Activated CD8-positive, alpha-beta T cell treated with anti-CD3 and anti-CD28 coated beads, Interleukin-2, amount 10 ng/mL, durations not matched to agents 7 days and 5 days (primary cell): Measurements from ENCODE around the gene DDX49. TPM values are rescaled to one million over a fixed set of nuclear protein-coding genes. Genes with fewer than 3 reads are reported as not detected.
A peak's percentile ranks its signal among the peaks of the same experiment; 100 is the strongest.

Source experiments
- ATAC-seq: fragments of 150-1000 bp; cut with Tn5 transposase; one replicate; pipeline ENCODE4 v1.10.0; 2021; ENCODE audit warnings: moderate library complexity
- CTCF ChIA-PET: fragments of 350-600 bp; sonication (Branson Sonifier 250); formaldehyde crosslinking; loops from one replicate; lab custom pipeline; 2021; ENCODE audit warnings: antibody characterized with exemption; lab: Charles Lee
- POLR2A ChIA-PET: fragments of 350-600 bp; sonication (Branson Sonifier 250); formaldehyde crosslinking; loops from one replicate; lab custom pipeline; 2021; ENCODE audit warnings: antibody characterized with exemption; lab: Charles Lee
- DNase-seq: peaks from one replicate; pipeline ENCODE4 v3.0.0-alpha.2; 2020
- H3K27ac Mint-ChIP-seq: one replicate; pipeline ENCODE4 v1.8.0; 2021; ENCODE audit warnings: mild to moderate bottlenecking, mixed read lengths
- H3K27me3 Mint-ChIP-seq: one replicate; pipeline ENCODE4 v1.8.0; 2021; ENCODE audit warnings: low read depth, mixed read lengths
- H3K36me3 Mint-ChIP-seq: one replicate; pipeline ENCODE4 v1.8.0; 2021; ENCODE audit warnings: low read depth, mixed read lengths
- H3K4me1 Mint-ChIP-seq: one replicate; pipeline ENCODE4 v1.8.0; 2021; ENCODE audit warnings: low read depth, mixed read lengths
- H3K4me3 Mint-ChIP-seq: one replicate; pipeline ENCODE4 v1.8.0; 2021; ENCODE audit warnings: mild to moderate bottlenecking, mixed read lengths
- H3K9me3 Mint-ChIP-seq: one replicate; pipeline ENCODE4 v1.8.0; 2022; ENCODE audit warnings: mixed read lengths; ENCODE audit not compliant: insufficient read depth
- total RNA-seq, 2 experiments: library from RNA; stranded (reverse); gene quantifications; one replicate each; pipeline ENCODE4 v1.2.3, GENCODE V29; 2021

The DDX49 gene
- total RNA-seq, 2 experiments from 2014 or later, result 56.1 to 57.3 TPM

DNA sequence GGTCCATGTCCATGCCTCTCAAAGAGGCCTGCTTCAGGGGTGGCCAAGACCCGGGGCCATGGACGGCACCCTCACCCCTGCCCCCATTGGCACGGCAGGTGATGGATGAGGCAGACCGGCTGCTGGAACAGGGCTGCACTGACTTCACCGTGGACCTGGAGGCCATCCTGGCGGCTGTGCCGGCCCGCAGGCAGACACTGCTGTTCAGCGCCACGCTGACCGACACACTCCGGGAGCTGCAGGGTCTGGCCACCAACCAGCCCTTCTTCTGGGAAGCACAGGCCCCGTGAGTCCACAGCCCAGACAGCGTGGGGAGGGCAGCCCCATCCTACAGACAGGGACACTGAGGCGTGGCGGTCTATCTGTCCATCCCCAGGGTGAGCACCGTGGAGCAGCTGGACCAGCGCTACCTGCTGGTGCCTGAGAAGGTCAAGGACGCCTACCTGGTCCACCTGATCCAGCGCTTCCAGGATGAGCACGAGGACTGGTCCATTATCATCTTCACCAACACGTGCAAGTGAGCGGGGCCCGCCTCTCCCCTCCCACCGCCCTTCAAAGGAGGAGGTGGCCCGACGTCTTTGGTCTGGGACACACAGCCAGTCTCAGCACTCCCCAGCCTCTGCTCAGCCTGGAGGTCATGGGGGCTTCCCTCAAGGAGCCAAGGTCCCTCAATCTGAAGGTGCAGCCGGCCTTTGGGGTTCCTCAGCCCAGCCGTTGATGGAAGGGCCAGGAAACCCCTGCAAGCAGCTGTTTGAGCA is 2.9 kb downstream of the DDX49 start:
- peaks cover 22% of the 10 kb centered on the region for H3K4me1 Mint-ChIP-seq
- no peaks in the 10 kb centered on the region for H3K9me3 Mint-ChIP-seq
- POLR2A ChIA-PET, result interaction anchor here (0.6 to 1.0 kb wide), 2 partner anchors 9 to 908 kb away, joined by 3 read pairs; no protein-coding TSS in a partner anchor
- no peaks in the 10 kb centered on the region for H3K27me3 Mint-ChIP-seq
- DNase-seq, result no peak
- CTCF ChIA-PET, result no interaction called here
- no peak overlapping the region for H3K27ac Mint-ChIP-seq
- ATAC-seq, result no peak
- no peak overlapping the region for H3K4me3 Mint-ChIP-seq
- peaks cover 30% of the 10 kb centered on the region for H3K36me3 Mint-ChIP-seq

DNA sequence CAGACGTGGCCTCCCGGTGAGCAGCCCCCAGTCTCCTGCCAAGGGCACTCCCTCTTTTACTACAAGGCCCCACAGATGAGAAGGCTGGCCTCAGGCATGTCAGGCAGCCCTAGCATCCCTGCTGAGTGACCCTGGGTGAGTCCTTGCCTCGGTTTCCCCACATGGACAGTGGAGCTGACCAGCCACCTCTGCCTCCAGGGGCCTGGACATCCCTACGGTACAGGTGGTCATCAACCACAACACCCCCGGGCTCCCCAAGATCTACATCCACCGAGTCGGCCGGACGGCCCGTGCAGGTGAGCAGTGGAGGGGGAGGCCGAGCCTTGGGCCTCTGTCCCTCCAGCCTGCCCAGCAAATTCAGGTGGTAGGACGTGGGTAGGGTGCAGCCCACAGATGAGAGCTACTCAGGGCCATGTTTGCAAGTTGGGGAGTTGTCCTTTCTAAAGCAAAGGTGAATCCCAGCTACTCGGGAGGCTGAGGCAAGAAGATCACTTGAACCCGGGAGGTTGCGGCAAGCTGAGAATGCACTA is 5.2 kb downstream of the DDX49 start:
- peaks cover 14% of the 10 kb centered on the region for H3K4me1 Mint-ChIP-seq
- ATAC-seq (no peak), DNase-seq (no peak)
- POLR2A ChIA-PET, result no interaction called here
- CTCF ChIA-PET, result no interaction called here
- no peak overlapping the region for H3K27ac Mint-ChIP-seq
- no peaks in the 10 kb centered on the region for H3K27me3 Mint-ChIP-seq
- no peak overlapping the region for H3K4me3 Mint-ChIP-seq
- H3K9me3 Mint-ChIP-seq, result no peaks in the 10 kb centered on the region
- peaks cover 34% of the 10 kb centered on the region for H3K36me3 Mint-ChIP-seq

DNA sequence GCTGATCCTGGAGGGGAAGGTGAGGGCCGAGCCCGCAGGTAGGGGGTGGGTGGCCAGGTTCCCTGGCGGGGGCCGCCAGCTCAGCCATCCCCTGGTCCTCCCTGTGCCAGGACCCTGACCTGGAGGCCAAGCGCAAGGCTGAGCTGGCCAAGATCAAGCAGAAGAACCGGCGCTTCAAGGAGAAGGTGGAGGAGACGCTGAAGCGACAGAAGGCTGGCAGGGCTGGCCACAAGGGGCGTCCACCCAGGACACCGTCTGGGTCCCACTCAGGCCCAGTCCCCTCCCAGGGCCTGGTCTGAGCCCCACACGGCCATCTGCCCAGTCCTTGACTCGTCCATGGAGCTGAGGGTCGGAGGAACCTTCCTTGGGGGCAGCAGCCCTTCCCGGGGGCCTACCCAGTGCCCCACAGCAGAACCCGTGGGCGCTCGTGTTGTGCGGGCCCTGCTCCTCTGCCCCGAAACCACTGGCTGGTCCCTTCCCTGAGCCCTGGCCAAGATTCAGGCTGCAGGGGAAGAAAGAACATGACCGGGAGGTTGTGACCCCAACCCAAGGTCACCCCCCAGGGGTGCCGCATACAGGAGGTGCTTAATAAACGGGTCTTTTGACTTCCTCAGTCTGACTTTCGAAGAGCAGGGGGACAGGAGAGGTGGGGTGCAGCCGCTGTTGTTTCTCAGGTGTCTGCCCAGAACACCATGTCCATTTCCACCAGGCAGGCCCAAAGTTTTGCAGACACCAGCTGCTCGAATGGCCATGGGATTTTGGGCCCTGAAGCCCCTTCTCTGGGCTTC is 8.7 kb downstream of the DDX49 start:
- peaks cover 2% of the 10 kb centered on the region for H3K27me3 Mint-ChIP-seq
- H3K4me1 Mint-ChIP-seq, result peaks cover 3% of the 10 kb centered on the region
- DNase-seq (no peak), ATAC-seq (no peak)
- POLR2A ChIA-PET, result no interaction called here
- H3K36me3 Mint-ChIP-seq, result peaks cover 27% of the 10 kb centered on the region
- H3K9me3 Mint-ChIP-seq, result no peaks in the 10 kb centered on the region
- H3K27ac Mint-ChIP-seq, result no peak overlapping the region
- CTCF ChIA-PET, result no interaction called here
- H3K4me3 Mint-ChIP-seq, result no peak overlapping the region

DNA sequence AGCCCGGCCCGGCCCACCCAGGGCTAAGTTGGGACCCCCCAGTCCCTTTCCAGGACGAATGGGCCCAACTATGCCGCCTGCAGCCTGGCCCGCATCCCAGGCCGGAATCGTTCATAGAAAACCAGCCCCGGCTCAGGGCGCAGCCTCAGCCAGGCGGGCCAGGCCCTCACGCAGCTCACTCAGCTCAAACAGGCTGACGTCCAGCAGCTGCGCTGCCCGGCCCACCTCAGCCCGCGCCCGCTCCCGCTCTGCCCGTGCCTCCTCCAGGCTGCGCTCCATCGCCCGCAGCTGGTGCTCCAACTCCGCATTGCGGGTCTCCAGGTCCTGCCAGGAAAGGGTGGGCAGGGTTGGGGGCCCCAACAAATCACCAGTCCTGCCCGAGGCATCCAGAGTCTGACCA is 9.8 kb downstream of the DDX49 start:
- H3K27me3 Mint-ChIP-seq, result peaks cover 9% of the 10 kb centered on the region
- H3K27ac Mint-ChIP-seq, result no peak overlapping the region
- H3K36me3 Mint-ChIP-seq, result peaks cover 17% of the 10 kb centered on the region
- ATAC-seq (no peak), DNase-seq (no peak)
- no peaks in the 10 kb centered on the region for H3K9me3 Mint-ChIP-seq
- H3K4me1 Mint-ChIP-seq, result peaks cover 3% of the 10 kb centered on the region
- ChIA-PET POLR2A (interaction anchor here (1.1 kb wide), 1 partner anchor 10 kb away, joined by 7 read pairs; the partner anchor contains the start of genes COPE and DDX49), CTCF (no interaction called here)
- H3K4me3 Mint-ChIP-seq, result no peak overlapping the region

DNA sequence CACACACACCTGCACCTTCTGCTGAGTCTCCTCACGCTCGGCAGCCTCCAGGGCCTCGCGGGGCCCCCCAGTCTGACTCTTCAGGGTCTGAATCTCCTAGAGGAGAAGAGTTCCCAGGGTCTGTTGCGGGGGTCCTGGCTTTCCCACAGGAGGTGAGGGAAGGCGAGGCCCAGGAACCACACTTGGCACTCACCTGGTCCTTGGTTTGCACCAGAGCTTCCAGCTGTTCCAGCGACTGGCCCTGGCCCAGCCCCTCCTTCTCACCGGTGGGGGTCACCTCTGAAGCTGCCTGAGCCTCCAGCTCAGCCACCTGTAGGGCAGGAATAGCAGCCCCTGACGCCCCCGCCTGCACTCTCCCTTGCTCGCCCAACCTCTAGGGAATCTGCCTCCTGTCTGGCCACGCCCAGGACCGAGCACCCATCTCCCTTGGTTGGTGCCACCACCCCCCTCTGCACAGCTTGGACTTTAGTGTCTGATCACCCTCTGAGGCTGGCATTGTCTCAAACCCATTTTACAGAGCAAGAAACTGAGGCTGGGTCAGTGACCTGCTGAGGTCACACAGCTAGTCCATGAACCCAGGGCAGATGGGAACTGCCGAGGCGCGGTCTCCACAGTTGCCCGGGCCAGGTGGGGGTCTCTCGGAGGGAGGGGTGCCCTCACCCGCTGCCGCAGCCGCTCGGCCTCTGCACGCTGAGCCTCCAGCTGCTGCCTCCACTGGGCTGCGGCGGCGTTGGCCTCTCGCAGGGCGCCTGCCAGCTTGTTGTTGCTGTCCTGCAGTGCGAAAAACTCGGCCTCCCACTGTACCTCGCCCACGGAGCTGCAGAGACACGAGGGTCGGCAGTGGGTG is 12.0 kb downstream of the DDX49 start:
- CTCF ChIA-PET, result interaction anchor here (1.5 kb wide), 1 partner anchor 12 kb away, joined by 5 read pairs; the partner anchor contains the start of genes COPE and DDX49
- H3K9me3 Mint-ChIP-seq, result no peaks in the 10 kb centered on the region
- H3K27ac Mint-ChIP-seq, result no peak overlapping the region
- H3K4me3 Mint-ChIP-seq, result no peak overlapping the region
- DNase-seq, result no peak
- POLR2A ChIA-PET, result interaction anchor here (0.9 to 2.3 kb wide), 2 partner anchors 9 to 12 kb away, joined by 3 to 9 read pairs; partner anchors contain the start of genes COPE and DDX49
- peaks cover 3% of the 10 kb centered on the region for H3K4me1 Mint-ChIP-seq
- peaks cover 9% of the 10 kb centered on the region for H3K27me3 Mint-ChIP-seq
- no peak for ATAC-seq
- peaks cover 3% of the 10 kb centered on the region for H3K36me3 Mint-ChIP-seq

DNA sequence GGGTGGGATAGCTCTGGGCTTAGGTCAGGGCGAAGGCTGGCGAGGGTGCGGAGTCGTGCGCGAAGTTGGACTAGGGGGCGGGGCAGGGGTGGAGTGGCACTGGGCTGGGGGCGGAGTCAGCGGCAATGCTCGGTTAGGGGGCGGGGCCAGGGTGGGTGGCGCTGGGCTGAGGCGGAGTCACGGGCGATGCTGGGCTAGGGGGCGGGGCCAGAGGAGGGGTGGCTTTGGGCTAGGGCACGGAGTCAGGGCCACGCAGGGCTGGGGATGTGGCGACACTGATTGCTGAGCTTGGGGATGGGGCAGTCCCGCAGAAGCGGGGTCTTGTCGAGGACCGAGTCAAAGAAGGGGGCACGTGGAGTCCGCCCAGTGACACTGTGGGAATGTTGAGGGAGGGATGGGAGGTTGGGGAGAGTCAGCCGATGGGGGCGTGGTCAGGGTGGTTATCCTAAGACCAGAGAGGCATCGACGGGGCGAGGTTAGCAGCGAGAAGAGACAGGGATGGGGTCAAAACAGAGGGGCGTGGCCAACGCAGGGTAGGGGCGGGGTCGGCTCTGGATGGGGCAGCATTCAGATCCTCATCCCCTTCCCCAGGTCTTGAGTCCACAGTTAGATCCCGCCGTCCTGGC is 12.8 kb downstream of the DDX49 start:
- peak; percentile 93 for ATAC-seq
- peak; percentile 84 for DNase-seq
- peak overlapping the region; percentile 62 for H3K4me3 Mint-ChIP-seq
- H3K27ac Mint-ChIP-seq, result no peak overlapping the region
- H3K27me3 Mint-ChIP-seq, result peaks cover 9% of the 10 kb centered on the region
- peaks cover 3% of the 10 kb centered on the region for H3K36me3 Mint-ChIP-seq
- CTCF ChIA-PET, result interaction anchor here (1.5 kb wide), 1 partner anchor 13 kb away, joined by 5 read pairs; the partner anchor contains the start of genes COPE and DDX49
- H3K9me3 Mint-ChIP-seq, result no peaks in the 10 kb centered on the region
- H3K4me1 Mint-ChIP-seq, result peaks cover 3% of the 10 kb centered on the region
- POLR2A ChIA-PET, result interaction anchor here (0.9 to 2.3 kb wide), 2 partner anchors 10 to 13 kb away, joined by 3 to 9 read pairs; partner anchors contain the start of genes COPE and DDX49

DNA sequence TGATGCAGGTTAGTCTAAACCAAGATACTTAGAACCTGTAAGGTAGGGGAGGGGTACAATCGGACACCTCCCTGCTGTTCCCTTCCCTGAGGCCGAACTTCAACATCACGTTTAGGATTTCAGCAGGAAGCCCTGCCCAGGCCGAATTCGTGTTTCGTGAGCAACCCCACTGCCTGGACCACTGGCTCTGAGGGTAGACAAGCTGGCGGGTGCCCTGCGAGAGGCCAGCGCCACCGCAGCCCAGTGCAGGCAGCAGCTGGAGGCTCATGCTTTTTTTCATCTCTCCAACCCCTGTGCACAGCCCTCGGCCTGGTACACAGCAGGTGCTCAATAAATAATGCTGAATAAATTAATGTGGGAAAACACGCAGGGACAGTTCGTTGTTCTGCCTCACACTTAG is 13.8 kb downstream of the DDX49 start:
- H3K27ac Mint-ChIP-seq, result no peak overlapping the region
- H3K4me3 Mint-ChIP-seq, result no peak overlapping the region
- DNase-seq, result no peak
- peaks cover 9% of the 10 kb centered on the region for H3K27me3 Mint-ChIP-seq
- ChIA-PET CTCF (no interaction called here), POLR2A (no interaction called here)
- H3K4me1 Mint-ChIP-seq, result peaks cover 3% of the 10 kb centered on the region
- no peak for ATAC-seq
- H3K9me3 Mint-ChIP-seq, result no peaks in the 10 kb centered on the region
- no peaks in the 10 kb centered on the region for H3K36me3 Mint-ChIP-seq

DNA sequence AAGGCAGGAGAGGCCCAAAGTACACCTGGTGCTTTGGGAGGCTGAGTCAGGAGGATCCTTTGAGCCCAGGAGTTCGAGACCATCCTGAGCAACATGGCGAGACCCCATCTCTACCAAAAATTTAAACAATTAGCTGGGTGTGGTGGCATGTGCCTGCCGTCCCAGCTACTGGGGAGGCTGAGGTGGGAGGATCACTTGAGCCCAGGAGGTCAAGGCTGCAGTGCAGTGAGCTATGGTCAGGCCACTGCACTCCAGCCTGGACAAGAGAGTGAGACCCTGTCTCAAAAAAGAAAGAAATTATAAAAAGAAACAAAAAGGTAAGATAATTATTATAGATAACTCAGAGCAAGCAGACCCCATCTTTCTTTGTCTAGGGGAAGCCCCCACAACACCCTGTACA is 19.6 kb downstream of the DDX49 start:
- Mint-ChIP-seq H3K36me3 (no peaks in the 10 kb centered on the region), H3K9me3 (no peaks in the 10 kb centered on the region), H3K27ac (no peak overlapping the region), H3K4me3 (no peak overlapping the region), H3K27me3 (peaks cover 30% of the 10 kb centered on the region), H3K4me1 (peaks cover 5% of the 10 kb centered on the region)
- ATAC-seq, result no peak
- ChIA-PET POLR2A (no interaction called here), CTCF (no interaction called here)
- no peak for DNase-seq

DNA sequence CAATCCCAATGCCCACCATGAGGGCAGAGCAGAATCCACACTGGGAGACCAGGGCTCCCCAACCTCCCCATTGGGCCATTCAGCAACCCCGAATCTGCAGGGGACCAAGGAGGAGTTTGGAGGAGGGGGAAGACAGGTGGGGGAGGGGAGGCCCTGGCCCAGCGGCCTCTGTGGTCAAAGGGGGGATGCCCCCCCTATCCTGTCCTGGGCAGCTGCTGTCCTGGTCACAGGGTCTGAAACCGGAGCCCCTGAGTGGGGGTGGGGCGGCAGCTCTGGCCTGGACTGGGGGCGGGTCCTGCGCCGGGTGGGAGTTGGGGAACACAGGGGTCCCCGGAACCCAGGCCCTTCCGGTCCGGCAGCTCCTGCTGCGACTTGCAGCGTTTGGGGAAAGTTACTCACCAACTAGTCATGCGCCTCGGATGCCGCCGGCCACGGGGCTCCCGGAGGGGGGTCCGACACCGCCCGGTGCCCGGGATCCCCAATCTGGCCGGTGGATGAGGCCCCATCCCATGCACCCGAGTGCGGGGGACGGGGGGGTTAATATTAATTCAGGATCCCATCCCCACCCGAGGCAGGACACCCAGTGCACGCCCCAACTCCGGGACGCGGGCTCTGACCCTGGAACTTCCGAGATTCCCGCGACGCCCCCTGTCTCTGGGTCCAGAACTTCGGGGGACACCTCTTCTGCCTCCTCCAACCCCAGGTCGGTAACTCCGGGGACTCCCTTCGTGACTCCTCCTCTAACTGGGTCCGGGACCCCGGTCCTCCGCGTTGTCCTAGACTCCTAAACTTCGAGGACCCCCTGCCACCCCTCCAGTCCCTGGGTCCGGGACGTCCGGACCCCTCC is 20.6 kb downstream of the DDX49 start:
- CTCF ChIA-PET, result no interaction called here
- peak overlapping the region; percentile 42 for H3K4me3 Mint-ChIP-seq
- peaks cover 5% of the 10 kb centered on the region for H3K4me1 Mint-ChIP-seq
- no peaks in the 10 kb centered on the region for H3K36me3 Mint-ChIP-seq
- no peak for DNase-seq
- POLR2A ChIA-PET, result no interaction called here
- no peaks in the 10 kb centered on the region for H3K9me3 Mint-ChIP-seq
- peak; percentile 8 for ATAC-seq
- H3K27me3 Mint-ChIP-seq, result peaks cover 28% of the 10 kb centered on the region
- peak overlapping the region; percentile 25 for H3K27ac Mint-ChIP-seq

DNA sequence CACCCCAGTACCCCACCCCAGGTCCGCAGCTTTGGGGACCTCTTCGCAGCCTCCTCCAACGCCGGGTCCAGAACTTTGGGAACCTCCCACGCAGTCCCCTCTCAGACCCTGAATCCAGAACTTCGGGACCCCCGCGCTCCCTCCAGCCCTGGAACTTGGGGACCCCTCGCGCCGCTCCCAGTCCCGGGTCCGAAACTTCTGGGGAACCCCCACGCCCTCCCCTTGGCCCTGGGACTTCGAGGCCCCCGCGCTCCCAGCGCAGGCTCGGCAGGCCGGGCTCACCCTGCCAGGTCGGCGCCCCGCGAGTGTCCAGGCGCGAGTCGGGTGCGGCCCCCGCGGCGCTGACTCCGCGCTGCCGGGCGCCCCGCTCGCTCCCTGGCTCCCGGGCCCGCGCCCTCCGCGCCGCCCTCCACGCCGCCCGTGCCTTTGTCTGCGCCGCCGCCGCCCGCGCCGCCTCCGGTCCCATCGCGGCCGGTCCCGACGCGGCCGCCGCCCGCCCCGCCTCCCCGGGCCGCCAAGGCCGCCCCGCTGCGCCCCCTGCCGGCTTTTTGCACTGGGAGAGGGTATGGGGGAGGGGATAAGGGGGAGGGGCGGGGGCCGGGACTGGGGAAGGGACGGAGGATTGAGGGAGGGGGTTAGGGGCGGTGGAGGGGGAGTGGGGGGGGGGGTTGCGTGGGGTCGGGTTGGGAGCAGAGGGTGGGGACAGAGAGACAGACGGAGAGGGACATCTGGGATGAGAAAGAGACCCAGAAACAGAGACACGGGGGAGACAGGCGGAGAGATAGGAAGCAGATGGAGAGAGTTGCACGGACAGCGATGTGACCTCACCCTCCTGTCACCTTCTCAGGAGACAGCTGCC is 21.5 kb downstream of the DDX49 start, which contains the start of gene HOMER3:
Gene HOMER3 (minus strand): TSS at position 449 of the 859 bp plus-strand sequence. CDS start 2,235 bp downstream, outside the sequence.
- peaks cover 28% of the 10 kb centered on the region for H3K27me3 Mint-ChIP-seq
- H3K27ac Mint-ChIP-seq, result no peak within 1 kb of the TSS
- POLR2A ChIA-PET, result no interaction called here
- peak within 1 kb of the TSS; percentile 18 for H3K4me3 Mint-ChIP-seq
- H3K9me3 Mint-ChIP-seq, result no peaks in the 10 kb centered on the region
- DNase-seq (peak; percentile 74), ATAC-seq (peak; percentile 82)
- CTCF ChIA-PET, result no interaction called here
- H3K36me3 Mint-ChIP-seq, result no peaks in the 10 kb centered on the region
- peaks cover 5% of the 10 kb centered on the region for H3K4me1 Mint-ChIP-seq
